Activated CD4-positive, alpha-beta T cell treated with anti-CD3 and anti-CD28 coated beads, Interleukin-10, Interleukin-2, amounts not matched to agents 100 ng/mL and 50 ng/mL, durations not matched to agents 16 hours and 8 hours (primary cell): ENCODE results near the gene PPEF1.
A peak's percentile ranks its signal among the peaks of the same experiment; 100 is the strongest.

ENCODE experiments used
- DNase-seq: peaks from one replicate; pipeline ENCODE4 v3.0.0-alpha.2; 2020

The PPEF1 gene

DNA sequence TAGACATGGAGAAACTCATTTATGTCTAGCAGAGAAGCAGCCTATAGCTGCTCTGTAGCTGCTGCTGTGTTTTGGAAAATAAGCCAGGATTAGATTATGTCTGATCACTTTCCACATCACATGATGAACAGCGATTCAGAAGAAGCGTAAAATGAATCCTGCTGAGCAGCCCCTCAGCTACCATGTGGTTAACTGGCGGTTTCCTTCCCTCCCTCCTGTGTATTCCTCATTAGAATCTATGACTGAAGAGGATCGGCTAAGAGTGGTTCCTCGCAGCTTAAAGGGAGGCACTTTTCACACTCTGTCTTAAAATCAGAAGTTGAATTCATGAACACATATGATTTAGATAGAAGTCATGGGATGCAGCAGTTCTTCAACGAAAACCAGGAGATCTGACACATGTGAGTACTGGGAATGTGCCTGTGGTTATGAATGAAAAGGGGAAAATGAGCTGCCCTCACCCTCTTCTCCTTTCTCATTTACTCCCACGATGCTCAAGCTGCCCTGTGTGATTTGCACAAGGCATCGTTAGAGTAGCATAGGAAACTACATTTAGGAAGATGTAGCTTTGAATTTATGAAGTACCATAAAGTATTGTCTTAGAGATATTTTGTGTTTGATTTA is at the start of gene PPEF1:
PPEF1 (plus strand) TSS at position 220 of the 624 bp plus-strand sequence; CDS start at position 356, 136 bp downstream.
- no peak for DNase-seq

- DNase-seq: no peak
Measured at GRCh38 chrX:18661273-18661672, 46.2 kb upstream of the PPEF1 start.

DNA sequence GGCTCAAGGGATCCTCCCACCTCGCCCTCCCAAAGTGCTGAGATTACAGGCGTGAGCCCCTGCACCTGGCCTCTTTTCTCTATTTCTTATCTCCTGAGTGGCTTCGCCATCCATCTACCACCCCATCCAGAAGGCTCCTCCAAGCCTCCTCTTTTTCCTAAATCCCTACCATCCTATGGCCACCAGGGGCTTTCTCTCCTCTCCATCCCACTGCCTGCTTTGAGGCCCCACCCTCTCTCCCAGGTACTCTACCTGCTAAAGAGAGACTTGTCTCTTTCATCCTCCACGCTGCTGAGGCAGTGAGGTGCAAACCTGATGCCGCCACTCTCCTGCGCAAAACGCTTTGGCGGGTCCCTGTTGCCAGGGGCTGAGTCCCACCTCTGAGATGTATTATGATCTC is 42.5 kb upstream of the PPEF1 start:
- no peak for DNase-seq

DNA sequence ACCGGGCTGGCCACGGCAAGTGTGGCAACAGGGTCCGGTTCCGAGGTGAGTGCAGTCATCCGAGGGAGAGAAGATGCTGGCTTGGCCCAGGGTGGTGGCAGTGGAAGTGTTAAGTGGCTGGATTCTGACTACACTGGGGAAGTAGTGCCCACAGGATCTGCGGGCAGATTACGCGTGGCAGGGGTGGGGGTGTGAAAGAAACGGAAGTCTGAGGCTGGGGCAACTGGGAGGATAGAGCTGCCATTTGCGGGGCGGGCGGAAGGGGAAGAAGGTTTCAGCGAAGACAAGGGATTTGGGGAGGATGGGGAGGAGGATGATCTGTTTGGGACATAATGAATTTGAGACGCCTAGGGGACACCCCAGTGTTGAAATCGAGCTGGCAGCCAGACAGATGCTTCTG is 40.8 kb upstream of the PPEF1 start:
- DNase-seq: no peak

DNA sequence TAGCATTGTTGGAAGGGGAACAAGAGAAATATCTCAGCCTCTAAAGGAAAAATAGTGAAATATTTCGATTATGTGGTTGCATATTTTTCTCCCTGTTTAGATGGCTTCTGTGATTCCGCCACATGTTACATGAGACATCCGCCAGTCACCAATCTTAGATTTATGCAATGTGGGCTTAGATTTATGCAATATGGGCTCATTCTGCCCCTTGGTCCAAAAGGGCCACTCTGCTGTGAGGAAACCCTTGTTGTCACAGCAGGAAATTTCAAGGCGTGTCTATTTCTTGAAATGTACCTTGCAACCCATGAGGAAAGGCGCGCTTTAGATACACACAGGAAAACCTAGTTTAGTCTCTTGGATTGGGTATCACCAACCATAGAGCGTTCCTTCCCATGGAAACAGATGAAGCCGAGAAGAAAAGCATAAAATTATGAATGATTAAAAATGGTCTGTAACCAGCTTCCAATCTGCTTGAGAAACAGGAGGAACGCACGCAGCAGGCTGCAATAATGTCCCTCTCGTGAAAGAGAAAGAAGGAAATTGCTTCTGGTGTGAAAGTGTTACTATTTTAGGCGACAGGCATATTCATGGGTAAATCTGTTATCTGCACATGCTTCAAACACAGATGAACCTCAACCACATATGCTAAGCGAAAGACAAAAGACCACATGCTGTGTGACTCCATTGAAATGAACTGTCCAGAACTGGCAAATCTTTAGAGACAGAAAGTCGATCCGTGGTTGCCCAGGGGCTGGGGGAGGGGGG is 39.2 kb upstream of the PPEF1 start:
- no peak for DNase-seq

DNA sequence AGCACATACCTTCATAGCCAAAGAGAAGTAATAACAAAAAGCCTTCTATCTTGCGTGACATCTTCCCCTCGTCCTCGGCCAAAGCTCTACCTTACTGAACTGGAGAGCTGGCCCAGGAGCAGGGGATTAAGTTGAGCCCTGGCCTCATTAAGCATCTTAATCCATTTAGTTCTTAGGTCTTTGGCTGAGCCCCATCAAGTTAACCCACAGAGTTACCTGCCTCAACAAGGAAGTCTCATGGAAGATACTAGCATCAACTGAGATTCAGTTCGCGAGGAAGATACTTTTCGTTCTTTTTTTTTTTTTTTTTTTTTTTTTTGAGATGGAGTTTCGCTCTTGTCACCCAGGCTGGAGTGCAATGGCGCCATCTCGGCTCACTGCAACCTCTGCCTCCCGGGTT is 35.4 kb upstream of the PPEF1 start, which contains the start of gene RS1:
RS1 (minus strand) TSS at position 101 of the 400 bp plus-strand sequence; CDS start at position 61, 40 bp downstream.
- no peak for DNase-seq

GRCh38 chrX:18674417-18674787 is 33.0 kb upstream of the PPEF1 start:
- no peak for DNase-seq

DNA sequence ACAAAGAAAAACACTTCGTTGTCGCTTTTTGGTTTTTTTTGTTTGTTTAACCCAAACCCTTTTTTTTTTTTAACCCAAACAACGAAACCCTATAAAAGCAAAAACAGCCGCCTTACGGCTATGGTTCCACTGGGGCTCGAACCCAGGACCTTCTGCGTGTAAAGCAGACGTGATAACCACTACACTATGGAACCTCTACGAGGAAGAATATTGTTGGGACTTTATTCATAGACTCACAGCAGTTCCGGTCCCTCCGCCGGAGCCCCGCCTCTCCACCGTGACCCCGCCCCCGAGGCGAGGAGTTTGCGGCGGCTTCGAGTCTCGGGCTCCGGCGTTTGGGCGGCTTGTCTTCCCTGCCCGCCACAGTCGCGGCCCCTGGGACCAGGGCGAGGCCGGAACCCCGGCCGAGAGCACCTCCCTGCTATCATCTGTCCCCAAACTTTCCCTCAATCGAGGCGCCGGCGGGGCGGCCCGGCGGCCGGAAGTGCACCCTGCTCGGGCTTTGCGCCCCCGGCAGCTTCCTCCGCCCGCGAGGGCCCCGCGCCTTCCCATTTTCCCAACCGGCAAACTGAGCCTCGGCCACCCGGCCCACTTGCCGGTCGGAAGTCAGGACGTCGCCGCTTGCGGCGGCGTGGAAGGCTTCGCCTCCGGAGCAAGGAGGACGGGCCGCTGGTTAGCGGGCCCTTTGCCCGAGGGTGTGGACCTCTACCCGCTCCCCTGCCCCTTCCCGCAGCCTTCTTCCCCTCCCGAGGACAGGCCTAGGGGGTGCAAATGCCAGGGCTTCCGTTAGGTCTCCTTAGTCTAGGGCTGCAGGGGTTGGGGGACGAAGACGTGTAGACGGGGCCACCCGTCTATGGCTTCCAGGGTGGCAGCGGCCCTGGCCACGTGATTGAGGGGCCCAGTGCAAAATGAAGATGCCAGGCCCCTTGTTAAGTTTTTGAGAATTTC is 32.4 kb upstream of the PPEF1 start:
- DNase-seq: peak; percentile 82

DNA sequence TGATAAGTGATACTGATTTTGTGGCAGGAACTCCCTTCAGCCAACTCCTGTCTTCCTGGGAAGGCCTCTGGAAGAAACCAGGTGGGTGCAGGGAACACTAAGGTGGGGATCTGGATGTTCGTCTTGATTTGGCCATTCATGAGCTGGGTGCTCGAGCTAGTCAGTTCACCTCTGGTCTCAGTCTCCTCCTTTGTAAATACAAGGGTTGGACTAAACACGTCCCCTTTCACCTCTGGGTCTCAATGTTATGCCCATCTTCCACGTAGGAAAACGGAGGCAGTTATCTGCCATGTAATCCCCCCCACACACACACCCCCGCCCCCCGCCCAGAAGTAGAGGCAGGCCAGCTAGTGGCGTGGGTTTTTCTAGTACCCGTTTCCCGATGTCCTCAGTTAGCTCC is 31.4 kb upstream of the PPEF1 start:
- DNase-seq: no peak

GRCh38 chrX:18676470-18676869 is 31.0 kb upstream of the PPEF1 start:
- DNase-seq: no peak

GRCh38 chrX:18677161-18677869 is 30.1 kb upstream of the PPEF1 start:
- no peak for DNase-seq

GRCh38 chrX:18681996-18682395 is 25.4 kb upstream of the PPEF1 start:
- no peak for DNase-seq

GRCh38 chrX:18682979-18683387 is 24.5 kb upstream of the PPEF1 start:
- no peak for DNase-seq

- no peak for DNase-seq
Measured at GRCh38 chrX:18687856-18688495, 19.5 kb upstream of the PPEF1 start.

DNA sequence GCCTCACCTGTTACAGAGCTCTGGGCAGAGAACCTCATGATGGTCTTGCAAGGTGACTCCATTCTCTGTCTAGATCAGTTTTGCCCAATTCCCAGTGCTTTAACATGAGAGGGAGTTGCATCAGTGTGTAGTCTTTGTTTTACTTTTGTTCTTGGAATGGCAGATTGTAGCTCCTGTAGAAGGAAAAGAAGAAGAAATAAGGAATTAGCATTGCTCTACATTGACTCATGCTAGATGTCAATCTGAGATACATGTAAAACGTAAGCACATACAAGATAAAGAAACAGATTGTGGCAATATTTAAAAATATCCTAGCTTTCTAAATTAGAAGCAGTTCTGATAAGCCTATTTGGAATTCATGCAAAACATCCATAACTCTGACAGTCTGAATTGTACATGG is 16.0 kb upstream of the PPEF1 start:
- DNase-seq: no peak

- no peak for DNase-seq
Measured at GRCh38 chrX:18692541-18692940, 14.9 kb upstream of the PPEF1 start.

DNA sequence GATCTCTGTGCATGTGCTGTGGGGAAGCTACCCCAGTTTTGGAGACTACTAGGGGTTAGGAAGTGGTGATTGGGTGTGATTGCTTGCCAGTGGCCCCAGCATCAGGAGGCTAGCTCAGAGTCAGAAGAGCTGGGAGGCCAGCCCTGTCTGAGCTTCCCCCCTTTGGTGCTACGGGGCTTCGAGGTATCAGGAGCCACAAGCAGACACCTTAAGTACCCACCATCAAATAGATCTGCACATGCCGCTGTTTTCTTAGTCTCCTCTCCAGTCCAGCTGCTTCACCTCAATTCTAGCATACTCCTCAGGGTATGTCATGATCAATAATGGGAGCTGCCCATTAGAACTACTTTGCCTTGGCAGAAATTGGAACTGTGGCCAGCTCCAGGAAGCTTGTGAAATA is 10.8 kb upstream of the PPEF1 start:
- DNase-seq: no peak

- no peak for DNase-seq
Measured at GRCh38 chrX:18698737-18699650, 8.5 kb upstream of the PPEF1 start.

GRCh38 chrX:18701621-18702361 is 5.7 kb upstream of the PPEF1 start:
- no peak for DNase-seq
